C4-2B (cell line): ENCODE data around the gene VPS26A.

Source experiments
- H3K27ac ChIP-seq: fragments of 450-650 bp; 2 replicates; pipeline ENCODE4 v1.5.1; 2017
- CTCF ChIP-seq: fragments of 450-650 bp; conservative IDR thresholded peaks from 2 replicates; pipeline ENCODE4 v1.5.1; 2017; ENCODE audit warnings: mild to moderate bottlenecking
- ZFX ChIP-seq: fragments of 450-650 bp; IDR thresholded peaks from 2 replicates; pipeline ENCODE4 v1.6.1; 2017

VPS26A gene

GRCh38 chr10:69087590-69088470 is 36.1 kb upstream of the VPS26A start, which contains the start of gene SRGN:
Gene SRGN (plus strand): TSS chr10:69088103. CDS start chr10:69088158, 55 bp downstream.
- H3K27ac ChIP-seq = no peak within 1 kb of the TSS
- TF ChIP-seq CTCF = no peak
- no peak for TF ChIP-seq ZFX

DNA sequence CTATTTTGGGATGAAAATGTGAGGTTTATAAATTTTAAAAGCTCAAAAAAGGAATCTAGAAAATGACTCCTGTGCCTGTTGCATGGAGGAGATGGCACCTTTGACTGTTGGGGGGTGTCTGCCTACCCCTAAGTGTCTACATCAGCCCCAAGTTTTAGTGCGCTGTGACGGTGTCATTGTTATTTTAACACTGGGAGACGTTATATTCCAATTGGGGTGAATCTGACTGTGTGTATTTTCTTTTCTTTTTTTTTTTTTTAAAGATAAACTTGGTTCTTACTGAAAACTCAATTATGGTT is 35.6 kb upstream of the VPS26A start:
- H3K27ac ChIP-seq = no peak overlapping the region
- no peak for TF ChIP-seq CTCF

GRCh38 chr10:69088801-69089501 is 35.0 kb upstream of the VPS26A start:
- TF ChIP-seq ZFX (no peak), CTCF (no peak)
- no peak overlapping the region for H3K27ac ChIP-seq

DNA sequence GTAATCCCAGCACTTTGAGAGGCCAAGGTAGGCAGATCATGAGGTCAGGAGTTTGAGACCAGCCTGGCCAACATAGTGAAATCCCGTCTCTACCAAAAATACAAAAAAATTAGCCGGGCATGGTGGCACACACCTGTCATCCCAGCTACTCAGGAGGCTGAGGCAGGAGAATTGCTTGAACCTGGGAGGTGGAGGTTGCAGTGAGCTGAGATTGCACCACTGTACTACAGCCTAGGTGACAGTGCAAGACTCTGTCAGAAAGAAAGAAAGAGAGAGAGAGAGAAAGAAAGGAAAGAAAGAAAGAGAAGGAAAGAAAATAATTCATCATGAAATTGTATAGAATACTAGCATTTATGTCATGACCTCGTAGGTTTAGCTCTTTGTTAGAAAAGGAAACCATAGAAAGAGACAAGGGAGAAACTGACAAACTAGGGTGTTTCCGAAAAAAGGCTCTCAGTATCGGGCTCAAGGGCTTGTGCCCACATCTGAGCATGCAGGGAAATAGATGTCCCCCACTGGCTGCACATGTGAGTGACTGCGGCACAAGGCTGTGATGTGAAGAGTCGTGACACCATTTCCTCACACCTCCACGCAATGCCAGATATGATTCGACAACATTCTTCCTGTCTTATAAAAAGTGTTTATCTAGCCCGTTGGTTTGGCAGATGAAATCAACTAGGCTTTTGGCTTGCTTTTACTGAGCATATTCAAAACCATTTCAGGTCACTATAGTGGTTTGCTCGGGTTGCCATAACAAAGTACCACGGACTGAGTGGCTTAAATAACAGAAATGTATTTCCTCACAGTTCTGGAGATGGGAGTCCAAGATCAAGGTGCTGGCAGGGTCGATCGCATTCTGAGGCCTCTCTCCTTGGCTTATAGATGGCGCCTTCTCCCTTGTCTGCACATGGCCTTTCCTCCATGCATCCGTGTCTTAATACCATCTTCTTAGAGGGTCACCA is 34.1 kb upstream of the VPS26A start:
- TF ChIP-seq ZFX (no peak), CTCF (no peak)
- no peak overlapping the region for H3K27ac ChIP-seq

- no peak overlapping the region for H3K27ac ChIP-seq
Measured at GRCh38 chr10:69090685-69091084, 33.3 kb upstream of the VPS26A start.

DNA sequence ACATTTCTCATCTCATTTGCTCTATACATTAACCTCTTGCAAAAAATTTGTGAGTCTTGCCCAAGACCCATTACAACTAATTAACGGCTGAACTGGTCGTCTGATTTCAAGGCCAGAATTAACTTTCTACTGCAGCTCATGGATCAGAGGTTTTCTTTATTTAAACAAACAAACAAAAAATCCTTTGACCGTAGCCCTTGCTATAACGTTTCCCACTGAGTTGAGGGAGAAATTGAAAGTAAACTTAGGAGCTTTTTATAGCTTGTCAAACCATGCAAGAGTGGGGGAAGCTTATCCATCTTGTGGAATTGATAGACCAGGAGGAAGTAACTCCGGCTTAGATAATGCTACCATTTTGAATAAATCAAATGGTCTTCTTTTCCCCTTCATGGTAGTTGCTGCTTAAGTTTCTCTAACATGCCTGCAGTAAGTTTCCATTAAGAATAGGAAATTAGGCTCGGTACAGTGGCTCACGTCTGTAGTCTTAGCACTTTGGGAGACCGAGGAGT is 32.8 kb upstream of the VPS26A start:
- TF ChIP-seq CTCF (no peak), ZFX (no peak)
- H3K27ac ChIP-seq = no peak overlapping the region

More at GRCh38 chr10:69090685-69091084, 33.3 kb upstream of the VPS26A start:
- TF ChIP-seq CTCF = no peak
